ENCODE measurements around the gene AKR1B15.

DNA sequence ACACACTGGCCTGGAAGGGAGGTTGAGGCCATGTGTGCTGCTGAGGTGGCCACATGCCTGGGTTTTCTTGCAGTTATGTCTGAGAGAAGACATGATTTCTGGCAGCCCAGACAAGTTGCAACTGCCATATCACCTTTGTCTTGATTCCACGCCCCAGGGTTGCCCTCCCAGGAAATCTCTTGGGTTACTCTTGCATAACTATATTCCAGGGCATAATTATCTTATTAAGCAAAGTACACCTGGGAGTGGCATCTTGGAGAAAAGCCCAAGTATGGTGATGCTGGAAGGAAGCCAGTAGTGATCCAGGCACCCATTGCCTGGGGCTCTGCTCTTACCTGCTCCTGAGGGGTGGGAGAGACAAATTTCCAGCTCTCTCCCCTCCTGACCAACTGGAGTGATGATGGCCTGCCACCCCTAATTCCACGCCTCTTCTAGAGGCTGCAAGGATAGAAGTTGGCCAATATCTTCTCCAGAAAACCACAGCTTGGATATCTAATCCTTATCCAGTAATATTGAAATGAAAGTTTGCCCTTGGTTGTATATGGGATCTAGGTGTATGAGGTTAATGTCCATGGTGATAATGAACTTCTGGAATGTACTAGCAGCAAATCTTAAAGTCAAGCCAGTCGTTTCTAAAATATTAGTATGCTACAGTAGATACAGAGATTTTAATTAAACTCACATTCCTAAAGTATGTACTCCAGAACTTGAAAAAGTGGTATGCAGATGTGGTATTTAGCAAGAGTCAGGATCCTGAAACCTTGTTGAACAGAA lies 16.5 kb upstream of the AKR1B15 start:
- no peak for TF ChIP-seq POLR2AphosphoS5 (IDR thresholded peaks at IDR 0.05; ENCODE audit: borderline replicate concordance, low read depth, low read length)
- TF ChIP-seq EZH2 (IDR thresholded peaks at IDR 0.05): no peak

Data from SK-N-MC (cell line).